ENCODE measurements around the gene IFNAR2. TPM values are rescaled to one million over a fixed set of nuclear protein-coding genes. Genes with fewer than 3 reads are reported as not detected.
"Not testable (repeated sequence)": the region's sequence is repeated elsewhere in the genome, so short reads cannot be mapped to it uniquely, and the experiment has no call there.

Gene IFNAR2
- total RNA-seq, 1 donor from 2014 or later: 20.3 TPM

DNA sequence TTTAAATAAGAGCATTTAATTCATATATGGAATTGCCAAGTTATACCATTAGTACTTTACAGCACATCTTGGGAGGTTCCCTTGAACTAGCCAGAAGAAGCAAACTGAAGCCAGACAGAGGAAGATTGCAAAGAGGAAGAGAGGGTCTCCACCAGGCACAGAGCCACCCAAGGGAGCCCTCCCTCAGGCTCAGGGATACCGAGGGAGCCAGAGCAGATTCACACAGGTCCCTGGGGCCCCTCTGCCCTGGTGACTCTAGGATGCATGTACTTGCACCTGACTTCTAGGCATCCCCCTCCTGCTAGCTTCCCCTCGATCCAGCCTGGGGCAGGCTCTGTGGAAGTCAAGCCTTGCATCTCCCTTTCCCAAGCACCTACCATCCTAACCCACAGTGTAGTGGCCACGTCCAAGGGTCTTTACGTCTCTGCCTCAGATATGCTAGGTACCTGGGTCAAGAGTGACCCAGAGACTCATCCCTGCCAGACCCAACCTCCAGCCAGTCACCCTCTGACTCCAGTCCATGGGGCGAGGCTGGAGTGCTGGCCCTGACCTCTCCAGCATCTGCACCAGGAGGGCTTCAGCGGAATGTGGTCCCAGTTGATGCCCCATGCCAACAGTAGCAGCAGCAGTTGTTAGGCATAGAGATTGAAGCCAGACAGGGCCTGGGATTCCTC is 6.4 kb downstream of the IFNAR2 start:
- Mint-ChIP-seq H3K27ac (peak overlapping the region; percentile 22), H3K27me3 (ENCODE audit: low read depth) (no peaks in the 10 kb centered on the region), H3K4me1 (peaks cover 56% of the 10 kb centered on the region), H3K9me3 (no peaks in the 10 kb centered on the region), H3K4me3 (no peak overlapping the region), H3K36me3 (peaks cover 5% of the 10 kb centered on the region)
- no peak for TF ChIP-seq CTCF (IDR thresholded peaks at IDR 0.05; ENCODE audit: unreplicated experiment)
- DNase-seq (ENCODE audit: low spot score in 2 of 2, unreplicated experiment in 2 of 2): no peak

GRCh38 chr21:33236766-33237165 is 7.0 kb downstream of the IFNAR2 start:
- no peaks in the 10 kb centered on the region for H3K27me3 Mint-ChIP-seq (ENCODE audit: low read depth)
- H3K9me3 Mint-ChIP-seq: no peaks in the 10 kb centered on the region
- no peak overlapping the region for H3K4me3 Mint-ChIP-seq

GRCh38 chr21:33237486-33237885 is 7.7 kb downstream of the IFNAR2 start:
- Mint-ChIP-seq H3K27me3 (ENCODE audit: low read depth) (no peaks in the 10 kb centered on the region), H3K9me3 (no peaks in the 10 kb centered on the region), H3K27ac (no peak overlapping the region), H3K4me1 (peaks cover 46% of the 10 kb centered on the region), H3K4me3 (no peak overlapping the region), H3K36me3 (peaks cover 11% of the 10 kb centered on the region)
- TF ChIP-seq CTCF (IDR thresholded peaks at IDR 0.05; ENCODE audit: unreplicated experiment): no peak
- no peak for DNase-seq (ENCODE audit: low spot score in 2 of 2, unreplicated experiment in 2 of 2)

More at GRCh38 chr21:33236766-33237165, 7.0 kb downstream of the IFNAR2 start:
- TF ChIP-seq CTCF (IDR thresholded peaks at IDR 0.05; ENCODE audit: unreplicated experiment): no peak
- Mint-ChIP-seq H3K4me1 (peaks cover 51% of the 10 kb centered on the region), H3K27ac (peak overlapping the region; percentile 8), H3K36me3 (peaks cover 6% of the 10 kb centered on the region)
- DNase-seq (ENCODE audit: low spot score in 2 of 2, unreplicated experiment in 2 of 2): no peak

GRCh38 chr21:33238146-33238545 is 8.4 kb downstream of the IFNAR2 start:
- Mint-ChIP-seq H3K27ac (no peak overlapping the region), H3K36me3 (peaks cover 11% of the 10 kb centered on the region), H3K4me3 (no peak overlapping the region), H3K4me1 (peaks cover 39% of the 10 kb centered on the region), H3K27me3 (ENCODE audit: low read depth) (no peaks in the 10 kb centered on the region), H3K9me3 (no peaks in the 10 kb centered on the region)
- TF ChIP-seq CTCF (IDR thresholded peaks at IDR 0.05; ENCODE audit: unreplicated experiment): no peak
- DNase-seq (ENCODE audit: low spot score in 2 of 2, unreplicated experiment in 2 of 2): no peak

GRCh38 chr21:33238565-33239255 is 9.0 kb downstream of the IFNAR2 start:
- Mint-ChIP-seq H3K4me1 (peaks cover 37% of the 10 kb centered on the region), H3K36me3 (peaks cover 17% of the 10 kb centered on the region), H3K4me3 (no peak overlapping the region), H3K27me3 (ENCODE audit: low read depth) (no peaks in the 10 kb centered on the region), H3K27ac (no peak overlapping the region), H3K9me3 (no peaks in the 10 kb centered on the region)
- DNase-seq (ENCODE audit: low spot score in 2 of 2, unreplicated experiment in 2 of 2): no peak
- no peak for TF ChIP-seq CTCF (IDR thresholded peaks at IDR 0.05; ENCODE audit: unreplicated experiment)

DNA sequence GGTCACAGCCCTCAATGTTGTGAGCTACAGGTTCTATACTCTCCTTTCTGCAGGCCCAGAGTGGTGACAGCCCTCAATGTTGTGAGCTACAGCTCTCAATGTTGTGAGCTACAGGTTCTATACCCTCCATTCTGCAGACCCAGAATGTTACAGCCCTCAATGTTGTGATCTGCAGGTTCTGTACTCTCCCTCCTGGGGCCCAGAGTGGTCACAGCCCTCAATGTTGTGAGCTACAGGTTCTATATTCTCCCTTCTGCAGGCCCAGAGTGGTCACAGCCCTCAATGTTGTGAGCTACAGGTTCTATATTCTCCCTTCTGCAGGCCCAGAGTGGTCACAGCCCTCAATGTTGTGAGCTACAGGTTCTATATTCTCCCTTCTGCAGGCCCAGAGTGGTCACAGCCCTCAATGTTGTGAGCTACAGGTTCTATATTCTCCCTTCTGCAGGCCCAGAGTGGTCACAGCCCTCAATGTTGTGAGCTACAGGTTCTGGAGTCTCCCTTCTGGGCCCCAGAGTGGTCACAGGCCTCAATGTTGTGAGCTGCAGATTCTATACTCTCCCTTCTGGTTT is 9.9 kb downstream of the IFNAR2 start:
- not testable (repeated sequence) for DNase-seq (ENCODE audit: low spot score in 2 of 2, unreplicated experiment in 2 of 2); H3K27me3 Mint-ChIP-seq (ENCODE audit: low read depth); H3K27ac Mint-ChIP-seq; H3K9me3 Mint-ChIP-seq; H3K4me3 Mint-ChIP-seq
- Mint-ChIP-seq H3K36me3 (peaks cover 17% of the 10 kb centered on the region), H3K4me1 (peaks cover 31% of the 10 kb centered on the region)

Data from mesothelial cell of epicardium (in vitro differentiated cells).